K562 (cell line): ENCODE results near the gene KLC3. TPM values are rescaled to one million over a fixed set of nuclear protein-coding genes. Genes with fewer than 3 reads are reported as not detected.

ENCODE experiments used
- ATAC-seq: fragments of 200-7000 bp; cut with Tn5 transposase; 3 replicates; pipeline ENCODE4 v1.9.1; 2020; ENCODE audit warnings: moderate library complexity
- BruUV-seq: library from RNA; stranded (reverse); fragments of 400-500 nt; replicated peaks from 2 replicates; lab custom pipeline; 2021; lab: Mats Ljungman, UMichigan
- CTCF ChIA-PET: fragments of 300-600 bp; formaldehyde crosslinking; extraction: SDS; loops from one replicate; lab custom pipeline; 2021; ENCODE audit warnings: low intra/inter-chr PET ratio; lab: Yijun Ruan, JAX
- POLR2A ChIA-PET: fragments of 300-600, 350-650 bp; sonication (Branson Sonifier 250); formaldehyde crosslinking; extraction: SDS; loops from one replicate; lab custom pipeline; 2021; ENCODE audit warnings: antibody characterized with exemption, inconsistent platforms; lab: Yijun Ruan, JAX
- DNase-seq, 4 experiments: peaks; one replicate each; pipeline versions ENCODE4 v3.0.0 to v3.0.0-alpha.2; 2011 to 2018; ENCODE audit warnings: low spot score in 3 of 4, mixed read lengths in 3 of 4; ENCODE audit errors: extremely low read depth in 1 of 4
- FAIRE-seq: peaks from 2 replicates; lab custom pipeline; 2011; peaks lifted over from hg19 to GRCh38; lab: Jason Lieb, UNC
- H2AFZ ChIP-seq: 2 replicates; pipeline ENCODE4 v1.6.0; 2011; ENCODE audit warnings: low read depth, low read length, control low read depth, inconsistent platforms
- H3K27ac ChIP-seq: fragments of 200-600 bp; 3 replicates; pipeline ENCODE4 v1.8.0; 2011; ENCODE audit warnings: low read depth, mild to moderate bottlenecking, control low read depth, inconsistent platforms, low read length, moderate library complexity, mixed read lengths; ENCODE audit errors: extremely low read depth
- H3K27me3 ChIP-seq, 2 experiments: fragments of 300-600 bp in 1 of 2; 2 replicates in 1 of 2; 3 replicates in 1 of 2; pipeline versions ENCODE4 v1.6.0 to v1.8.0; 2011; ENCODE audit warnings: inconsistent platforms in 2 of 2, low read length in 2 of 2, mild to moderate bottlenecking in 1 of 2, mixed read lengths in 1 of 2, moderate library complexity in 1 of 2; ENCODE audit not compliant: control insufficient read depth in 2 of 2, insufficient read depth in 2 of 2
- H3K36me3 ChIP-seq: fragments of 300-600 bp; 3 replicates; pipeline ENCODE4 v1.8.0; 2011; ENCODE audit warnings: mild to moderate bottlenecking, low read length, inconsistent platforms; ENCODE audit not compliant: control insufficient read depth, insufficient read depth
- H3K4me1 ChIP-seq, 2 experiments: fragments of 200-600 bp in 1 of 2; replicated peaks in 1 of 2; 2 replicates in 1 of 2; 3 replicates in 1 of 2; pipeline versions ENCODE4 v1.5.1 to v1.8.0; 2011; ENCODE audit warnings: inconsistent platforms in 2 of 2, low read length in 2 of 2, mild to moderate bottlenecking in 1 of 2, mixed read lengths in 1 of 2, moderate library complexity in 1 of 2; ENCODE audit not compliant: control insufficient read depth in 2 of 2, insufficient read depth in 2 of 2
- H3K4me2 ChIP-seq: 2 replicates; pipeline ENCODE4 v1.6.1; 2011; ENCODE audit warnings: low read length, control low read depth, inconsistent platforms, mixed read lengths; ENCODE audit not compliant: insufficient read depth
- H3K4me3 ChIP-seq: fragments of 200-600 bp; sonication (generic), shearing (Covaris generic); 2 replicates; pipeline ENCODE4 v1.5.1; 2016; ENCODE audit warnings: control low read depth, inconsistent platforms
- H3K79me2 ChIP-seq: fragments of 200-600 bp; 3 replicates; pipeline ENCODE4 v1.8.0; 2011; ENCODE audit warnings: low read length, inconsistent platforms; ENCODE audit not compliant: control insufficient read depth, insufficient read depth
- H3K9ac ChIP-seq, 2 experiments: 2 replicates each; pipeline versions ENCODE4 v1.6.0 to v1.6.1; 2011; ENCODE audit warnings: low read depth in 2 of 2, low read length in 2 of 2, control low read depth in 1 of 2, inconsistent platforms in 1 of 2, mild to moderate bottlenecking in 1 of 2, mixed read lengths in 1 of 2; ENCODE audit not compliant: insufficient read depth in 1 of 2
- H3K9me1 ChIP-seq: one replicate; pipeline ENCODE4 v1.6.0; 2011; ENCODE audit warnings: inconsistent platforms, mild to moderate bottlenecking, low read length, moderate library complexity; ENCODE audit not compliant: control insufficient read depth, insufficient read depth
- H3K9me3 ChIP-seq: replicated peaks from 2 replicates; pipeline ENCODE4 v1.5.1; 2011; ENCODE audit warnings: low read depth, low read length, inconsistent platforms; ENCODE audit not compliant: control insufficient read depth, insufficient read depth
- H4K20me1 ChIP-seq: replicated peaks from 2 replicates; pipeline ENCODE4 v1.6.1; 2011; ENCODE audit warnings: low read length, inconsistent platforms, mixed read lengths; ENCODE audit not compliant: control insufficient read depth, insufficient read depth
- ETV1 ChIP-seq: fragments of 450-650 bp; conservative IDR thresholded peaks from 2 replicates; pipeline ENCODE4 v1.6.1; 2016; ENCODE audit warnings: missing genetic modification characterization, control low read depth, low read depth, missing compliant biosample characterization
- FOXA1 ChIP-seq: fragments of 450-650 bp; IDR thresholded peaks from 2 replicates; pipeline ENCODE4 v1.6.1; 2016; ENCODE audit warnings: mild to moderate bottlenecking, borderline replicate concordance
- KAT8 ChIP-seq: fragments of 450-650 bp; IDR thresholded peaks from 2 replicates; pipeline ENCODE4 v1.6.1; 2016; ENCODE audit warnings: low read depth, mild to moderate bottlenecking
- KDM2B ChIP-seq: fragments of 250-450 bp; sonication (Bioruptor Pico); IDR thresholded peaks from 2 replicates; pipeline ENCODE4 v1.8.0; 2021; ENCODE audit warnings: mild to moderate bottlenecking, moderate library complexity
- PKNOX1 ChIP-seq: fragments of 450-650 bp; IDR thresholded peaks from 2 replicates; pipeline ENCODE4 v1.6.1; 2016
- WGBS: fragments of 100-300 bp; shearing (Covaris generic); methylation state at CpG from one replicate; pipeline ENCODE4 v1.1.6; 2016; ENCODE audit warnings: low coverage, mixed read lengths; ENCODE audit not compliant: insufficient coverage; ENCODE audit errors: missing lambda C conversion rate; 5-methylcytosine and 5-hydroxymethylcytosine counted together
- in situ Hi-C: fragments of 300-500 bp; cut with MboI; formaldehyde crosslinking; loops from 4 replicates; pipeline ENCODE4 v1.15.0; 2018; ENCODE audit warnings: inconsistent platforms, mixed read lengths
- intact Hi-C: fragments of 100-400 bp; cut with micrococcal nuclease; formaldehyde crosslinking; loops from 2 replicates; pipeline ENCODE4 v1.14.2; 2022
- polyA plus RNA-seq, 8 experiments: library from polyadenylated mRNA; depleted of rRNA in 4 of 8; stranded (reverse) in 5 of 8; unstranded in 3 of 8; fragments of >200 nt; fragmentation: Nextera tagmentation in 2 of 8; fragmentation: Illumina TruSeq in 1 of 8; extraction: Ambion mirVana in 2 of 8; extraction: Trizol in 1 of 8; gene quantifications; 2 replicates each; pipeline versions ENCODE4 v1.2.1 to v1.2.3, GENCODE V29; 2011 to 2014; ENCODE audit warnings: inconsistent platforms in 1 of 8, missing spikeins in 1 of 8
- total RNA-seq, 7 experiments: library from RNA; depleted of rRNA in 6 of 7; stranded (reverse); fragments of >200 nt in 6 of 7; fragmentation: Illumina TruSeq in 2 of 7; extraction: Trizol in 2 of 7; gene quantifications; 2 replicates each; pipeline versions ENCODE4 v1.2.1 to v1.2.3, GENCODE V29; 2011 to 2021; ENCODE audit warnings: low replicate concordance in 1 of 7

KLC3 gene
- total and polyA plus RNA-seq, 9 of the 15 experiments (the other 6 are each of a cell fraction or from before 2014, with no cell fraction given), result 0.03 to 1.2 (median 0.59) TPM; not detected in 3

GRCh38 chr19:45324349-45324907 lies 16.1 kb upstream of the KLC3 start:
- no peaks in the 10 kb centered on the region for H3K9me1 ChIP-seq
- peaks cover 2 to 30% of the 10 kb centered on the region in 2 experiments; a peak in 3 of 5 replicates for H3K4me1 ChIP-seq
- intact Hi-C loops (no loop called here), in situ Hi-C loops (no loop called here)
- 0 out of 4 replicates have a peak overlapping the region, but pooled peaks of 1 of the 2 experiments have one; percentile 50 for H3K9ac ChIP-seq
- BruUV-seq, result no TSS peak
- H4K20me1 ChIP-seq, result no peaks in the 10 kb centered on the region
- CTCF ChIA-PET, result no interaction called here
- TF ChIP-seq KAT8 (no peak), FOXA1 (no peak), KDM2B (CRISPR knock-in tag) (no peak), ETV1 (no peak), PKNOX1 (peak; percentile 55; the same call in 1 of the 2 replicates)
- 57% methylated on average over 11 of the region's 11 CpGs for WGBS
- FAIRE-seq, result no peak
- H3K4me2 ChIP-seq, result no peak overlapping the region
- no peak for ATAC-seq
- H3K4me3 ChIP-seq, result no peak overlapping the region
- H3K27me3 ChIP-seq, result no peaks in the 10 kb centered on the region
- POLR2A ChIA-PET, result interaction anchor here (1.3 kb wide), 1 partner anchor 9 kb away, joined by 3 read pairs; no protein-coding TSS in a partner anchor
- H3K27ac ChIP-seq, result no peak overlapping the region
- DNase-seq, result no peak
- H3K79me2 ChIP-seq, result no peaks in the 10 kb centered on the region
- H3K36me3 ChIP-seq, result no peaks in the 10 kb centered on the region
- H3K9me3 ChIP-seq, result no peaks in the 10 kb centered on the region
- no peak overlapping the region for H2AFZ ChIP-seq
